HCEC 1CT (cell line): ENCODE data around the gene CSPG4.
"Not testable (repeated sequence)": the region's sequence is repeated elsewhere in the genome, so short reads cannot be mapped to it uniquely, and the experiment has no call there.

ENCODE experiments used
- DNase-seq: peaks from one replicate; pipeline ENCODE4 v3.0.0-alpha.2; 2017

CSPG4 gene

DNA sequence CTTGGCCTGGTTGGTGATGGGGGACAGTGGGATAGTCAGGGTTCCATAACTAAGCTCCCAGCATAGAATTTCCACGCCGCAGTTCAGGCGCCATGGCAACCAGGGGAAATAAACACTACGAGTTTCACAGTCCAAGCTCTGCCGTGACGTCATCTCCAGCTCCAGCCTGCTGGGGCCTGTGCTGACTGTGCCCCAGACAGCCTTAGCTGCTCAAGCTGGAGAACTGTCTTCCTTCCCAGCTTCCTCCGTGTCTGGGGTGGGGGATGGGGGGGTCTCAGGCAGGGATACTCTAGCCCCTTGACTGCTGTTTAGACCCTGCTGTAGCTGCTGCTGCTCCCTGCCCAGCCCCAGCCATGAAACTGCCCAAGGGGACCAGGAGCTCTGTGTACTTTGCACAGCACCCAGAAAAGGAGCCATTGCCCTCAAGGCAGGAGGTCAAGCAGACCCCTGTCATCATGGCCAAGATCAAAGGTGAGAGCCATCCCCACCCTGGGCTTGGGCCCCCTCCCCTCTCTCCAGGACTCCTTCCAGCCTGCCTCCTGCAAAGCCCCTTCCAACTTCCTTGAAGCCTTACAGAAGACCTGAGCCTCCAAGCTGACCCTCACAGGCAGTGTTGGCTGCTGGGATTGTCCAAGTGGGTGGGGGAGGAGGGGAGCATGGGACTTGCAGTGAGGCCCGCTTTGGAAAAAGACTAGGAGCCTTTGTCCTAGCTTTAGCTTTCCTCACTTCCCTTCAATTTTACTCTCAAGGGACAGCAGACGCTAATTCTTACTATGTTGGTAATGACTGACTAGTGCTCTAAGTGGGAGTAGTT, 11.4 kb upstream of the CSPG4 start:
- DNase-seq = peak; percentile 88

DNA sequence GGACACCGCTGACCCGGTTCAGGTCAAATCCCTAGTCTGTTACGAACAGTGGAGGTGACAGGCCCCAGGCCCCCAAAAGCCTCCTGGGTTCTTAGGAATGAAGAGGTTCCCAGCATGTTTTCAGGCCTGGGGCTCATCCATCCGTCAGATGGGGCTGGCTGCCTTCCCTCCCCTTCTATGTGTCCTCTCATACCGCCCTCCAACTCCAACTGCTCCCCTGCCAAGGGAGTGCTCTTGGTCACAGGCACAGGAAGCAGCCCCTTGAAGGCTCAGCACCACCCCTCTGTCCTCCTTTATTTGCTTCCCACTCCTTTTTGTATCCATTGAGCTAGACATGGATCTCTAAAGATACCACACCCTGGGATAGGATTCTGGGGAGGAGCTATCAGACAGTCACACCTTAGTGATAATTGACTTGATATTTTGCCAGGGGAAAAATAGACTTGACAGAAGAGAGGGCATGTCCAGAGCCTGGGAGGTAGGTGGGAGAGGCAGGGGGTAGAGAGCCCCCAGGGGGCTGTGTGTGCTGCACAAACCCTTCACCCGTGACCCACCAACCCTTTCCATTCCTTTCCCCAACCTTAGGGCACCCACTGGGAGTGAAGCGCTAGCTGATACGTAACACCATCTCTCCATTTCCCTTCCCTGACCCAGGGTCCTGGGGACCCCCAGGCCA, 10.7 kb upstream of the CSPG4 start:
- DNase-seq = no peak

DNA sequence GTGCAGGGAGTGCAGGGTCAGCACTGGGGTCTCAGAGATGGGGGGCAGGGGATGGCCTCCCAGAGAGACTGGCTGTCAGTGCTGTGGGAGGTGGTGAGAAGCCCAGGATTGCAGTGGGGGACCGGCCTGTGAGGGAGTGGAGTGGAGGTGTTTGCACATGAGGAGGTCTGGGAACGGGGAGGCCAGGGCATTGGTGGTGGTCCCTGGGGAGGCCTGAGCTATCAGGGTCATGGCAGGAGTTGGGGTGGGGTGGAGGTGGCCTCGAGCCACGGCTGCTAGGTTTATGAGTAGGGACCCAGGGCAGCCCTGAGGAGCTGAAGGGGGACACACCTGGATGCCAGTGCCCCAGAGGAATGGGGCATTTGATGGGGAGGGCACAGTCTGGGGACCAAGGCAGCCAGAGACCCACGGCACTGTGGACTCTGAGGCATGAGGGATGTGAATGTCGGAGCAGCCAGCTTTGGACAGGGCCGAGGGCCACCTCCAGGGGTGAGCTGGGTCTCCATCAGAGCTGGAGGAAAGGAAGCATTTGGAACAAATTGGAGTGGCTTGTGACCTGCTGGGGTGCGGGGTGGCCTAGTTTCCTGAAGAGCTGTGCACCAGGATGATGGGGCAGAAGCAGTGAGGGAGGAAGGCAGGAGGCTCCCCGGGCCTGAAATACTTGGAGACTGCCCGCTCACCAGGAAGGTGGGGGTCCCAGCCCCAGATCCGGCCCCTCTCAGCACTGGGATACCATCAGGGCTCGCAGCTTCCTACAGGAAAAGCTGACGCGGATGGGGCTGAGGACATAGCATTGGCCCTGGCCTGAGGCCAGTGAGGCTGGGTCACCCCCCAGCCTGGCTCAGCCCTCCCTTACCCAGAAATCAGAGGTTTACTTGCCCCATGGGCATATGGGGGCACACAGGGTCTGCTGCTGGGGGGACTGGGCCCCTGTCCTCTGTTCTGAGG, 9.5 kb upstream of the CSPG4 start:
- no peak for DNase-seq

DNA sequence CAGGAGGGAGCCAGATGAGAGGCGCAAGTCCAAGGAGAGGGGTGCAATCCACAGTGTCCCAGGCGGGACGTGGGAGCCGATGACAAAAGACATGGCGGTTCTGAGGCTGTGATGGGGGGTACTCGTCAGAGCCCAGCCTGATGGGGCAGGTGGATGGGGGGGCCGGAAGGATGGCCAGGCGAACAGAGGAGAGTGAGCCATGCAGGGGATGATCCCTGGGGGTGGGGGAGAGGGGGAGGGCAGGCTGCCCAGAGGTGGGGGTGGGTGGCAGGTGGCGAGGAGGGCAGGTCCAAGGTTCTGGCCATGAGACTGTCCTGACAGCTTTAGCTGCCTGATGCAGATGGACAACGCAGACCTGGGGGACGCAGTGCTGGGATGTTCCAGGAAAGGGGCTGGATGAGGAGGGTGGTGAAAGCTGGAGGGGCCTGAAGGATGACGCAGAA, 8.9 kb upstream of the CSPG4 start:
- no peak for DNase-seq

DNA sequence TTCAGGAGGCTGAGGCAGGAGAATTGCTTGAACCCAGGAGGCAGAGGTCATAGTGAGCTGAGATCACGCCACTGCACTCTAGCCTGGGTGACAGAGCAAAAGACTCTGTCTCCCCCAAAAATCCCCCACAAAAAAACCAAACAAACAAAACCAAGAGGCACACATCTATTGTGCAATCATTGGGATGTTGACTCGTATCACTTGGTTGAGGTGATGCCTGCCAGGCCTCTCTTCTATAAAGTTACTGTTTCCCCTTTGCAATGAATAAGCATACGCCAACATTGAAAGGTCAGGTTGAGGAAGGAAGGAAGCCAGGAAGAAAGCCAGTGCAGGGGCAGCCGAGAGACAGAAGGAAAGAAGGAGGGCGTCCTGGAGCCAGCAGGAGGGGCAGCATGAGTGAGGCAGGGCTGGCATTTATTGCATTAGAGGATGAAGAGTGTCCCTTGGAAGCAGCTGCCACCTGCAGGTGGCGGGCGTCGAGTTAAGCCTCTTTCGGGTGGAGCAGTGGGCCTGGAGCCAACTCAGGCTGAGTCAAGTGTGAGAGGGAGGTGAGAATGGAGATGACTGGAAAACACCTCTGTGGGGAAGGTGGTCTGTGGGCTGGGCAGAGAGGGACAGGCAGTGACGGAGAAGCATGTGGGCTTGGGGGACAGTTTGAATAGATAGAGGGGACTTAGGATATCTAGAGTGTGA, 8.3 kb upstream of the CSPG4 start:
- DNase-seq = no peak

DNA sequence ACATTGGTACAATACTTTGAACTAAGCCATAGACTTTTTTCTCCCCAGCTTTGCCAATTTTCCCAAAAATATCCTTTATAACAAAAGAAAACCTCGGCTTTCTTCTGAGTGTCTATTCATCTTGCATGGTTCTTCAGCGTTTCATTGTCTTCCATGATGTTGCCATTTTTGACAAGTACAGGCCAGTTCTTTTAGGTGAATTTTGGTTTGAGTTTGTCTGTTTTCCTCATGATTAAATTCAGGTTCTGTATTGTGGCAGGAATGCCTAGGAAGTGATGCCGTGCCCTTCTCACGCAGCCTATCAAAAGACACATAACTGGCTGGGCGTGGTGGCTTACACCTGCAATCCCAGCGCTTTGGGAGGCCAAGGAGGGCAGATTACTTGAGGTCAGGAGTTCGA, 7.6 kb upstream of the CSPG4 start:
- no peak for DNase-seq

DNA sequence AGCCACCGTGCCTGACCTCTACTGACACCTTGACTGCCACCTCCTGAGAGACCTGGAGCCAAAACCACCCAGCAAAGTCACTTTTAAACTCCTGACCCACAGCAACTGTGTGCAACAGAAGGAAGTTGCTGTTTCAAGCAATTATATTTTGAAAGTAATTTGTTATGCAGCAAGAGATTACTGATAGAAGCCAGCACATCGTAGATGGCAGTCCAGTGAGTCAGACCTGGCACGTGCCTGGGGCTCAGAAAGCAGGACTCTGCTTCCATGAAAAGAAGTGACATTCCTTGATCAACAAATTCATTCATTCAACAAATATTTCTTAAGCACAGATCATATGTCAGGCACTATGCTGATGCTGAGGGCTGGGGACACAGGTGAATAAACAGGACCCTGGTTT, 5.7 kb upstream of the CSPG4 start:
- peak; percentile 53 for DNase-seq

DNA sequence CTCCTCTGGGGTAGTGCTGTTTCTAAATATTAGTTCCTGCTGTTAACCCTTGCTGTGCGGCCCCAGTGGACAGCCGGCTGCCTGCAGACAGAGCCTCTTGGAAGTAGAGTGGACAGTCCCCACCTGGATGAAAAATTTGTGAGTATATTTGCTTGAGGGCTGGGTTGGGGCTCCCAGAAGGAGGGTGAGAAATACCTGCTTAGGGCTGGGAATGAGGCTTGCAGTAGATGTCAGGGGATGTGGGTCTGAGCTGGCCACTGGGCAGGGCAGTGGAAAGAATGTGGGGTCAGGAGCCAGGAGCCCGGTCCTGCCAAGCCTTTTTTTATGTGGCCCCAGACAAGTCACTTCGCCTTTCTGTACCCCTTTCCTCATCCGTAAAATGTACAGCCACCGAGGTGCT, 4.4 kb upstream of the CSPG4 start:
- DNase-seq = not testable (repeated sequence)

DNA sequence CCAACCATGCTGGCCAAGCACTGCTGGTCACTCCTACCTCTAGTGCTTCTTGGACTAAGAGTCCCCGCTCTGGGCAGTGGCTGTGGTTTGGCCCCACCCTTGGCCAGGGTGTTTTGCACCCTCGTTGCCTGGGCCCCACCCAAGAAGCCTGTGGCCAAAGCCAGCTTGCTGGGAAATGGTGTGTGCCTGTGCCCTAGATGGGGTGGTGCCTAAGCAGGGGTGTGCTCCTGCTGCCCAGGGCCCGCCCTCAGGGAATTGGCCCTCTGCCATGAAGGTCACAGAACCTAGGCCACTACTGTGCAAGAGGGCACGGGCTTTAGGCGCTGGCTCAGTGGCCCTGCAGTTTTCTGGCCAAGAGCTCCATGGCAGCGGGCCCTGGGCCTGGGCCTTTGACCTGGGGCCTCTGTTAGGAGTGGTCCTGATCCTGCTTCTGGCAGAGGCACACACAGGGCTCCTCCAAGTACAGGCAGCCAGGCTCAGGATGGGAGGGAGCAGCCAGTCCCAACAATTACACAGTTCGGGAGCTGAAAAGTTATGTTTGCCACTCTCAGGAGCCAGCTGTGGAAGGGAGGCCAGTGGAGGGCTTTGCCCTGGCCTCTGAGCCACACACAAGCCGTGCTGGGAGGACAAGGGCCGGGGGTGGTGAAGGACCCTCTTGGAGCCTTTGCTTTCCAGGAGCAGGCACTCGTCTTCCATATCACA, 3.8 kb upstream of the CSPG4 start:
- not testable (repeated sequence) for DNase-seq

DNA sequence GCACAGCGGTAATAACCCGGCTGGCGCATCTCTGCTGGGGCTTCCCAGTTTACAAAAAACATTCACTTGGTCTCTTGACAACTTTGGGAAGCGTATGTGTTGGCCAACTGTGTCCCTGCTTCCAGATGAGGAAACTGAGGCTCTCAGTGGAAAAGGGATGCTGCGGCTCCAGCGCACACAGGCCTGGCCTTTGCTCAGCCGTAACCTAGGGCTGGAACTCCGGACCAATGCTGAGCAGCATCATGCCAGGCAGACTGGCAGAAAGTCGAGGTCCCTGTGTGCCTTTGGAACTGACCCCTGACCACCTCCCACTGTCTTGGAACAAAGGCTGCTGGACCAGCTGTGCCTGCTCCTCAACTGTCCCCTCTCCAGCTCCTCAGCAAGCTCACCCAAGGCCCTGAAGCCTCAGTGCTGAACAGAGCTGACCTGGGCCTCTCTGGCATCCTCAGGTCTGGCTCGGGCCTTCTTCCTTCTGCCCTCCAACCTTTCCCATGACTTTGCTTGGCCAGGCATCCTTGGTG, 2.7 kb upstream of the CSPG4 start:
- DNase-seq = not testable (repeated sequence)

DNA sequence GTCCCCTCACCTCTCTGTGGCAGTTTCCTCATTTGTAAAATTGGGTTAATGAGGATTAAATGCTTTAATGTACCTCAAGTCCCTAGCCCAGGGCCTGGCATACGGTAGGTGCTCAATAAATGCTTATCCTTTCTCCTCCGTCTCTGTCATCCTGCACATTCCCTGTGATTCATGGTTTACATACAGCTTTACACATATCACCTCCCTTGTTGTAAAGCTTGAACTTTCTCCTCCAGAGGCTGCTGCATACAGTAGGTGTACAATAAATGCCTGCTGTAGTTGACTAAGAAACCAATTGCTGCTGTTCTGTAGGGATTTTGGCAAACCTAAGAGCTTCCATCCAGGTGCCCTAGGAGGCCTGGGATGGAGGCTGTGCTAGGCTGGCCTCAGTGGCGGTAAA, 1.5 kb upstream of the CSPG4 start:
- no peak for DNase-seq

DNA sequence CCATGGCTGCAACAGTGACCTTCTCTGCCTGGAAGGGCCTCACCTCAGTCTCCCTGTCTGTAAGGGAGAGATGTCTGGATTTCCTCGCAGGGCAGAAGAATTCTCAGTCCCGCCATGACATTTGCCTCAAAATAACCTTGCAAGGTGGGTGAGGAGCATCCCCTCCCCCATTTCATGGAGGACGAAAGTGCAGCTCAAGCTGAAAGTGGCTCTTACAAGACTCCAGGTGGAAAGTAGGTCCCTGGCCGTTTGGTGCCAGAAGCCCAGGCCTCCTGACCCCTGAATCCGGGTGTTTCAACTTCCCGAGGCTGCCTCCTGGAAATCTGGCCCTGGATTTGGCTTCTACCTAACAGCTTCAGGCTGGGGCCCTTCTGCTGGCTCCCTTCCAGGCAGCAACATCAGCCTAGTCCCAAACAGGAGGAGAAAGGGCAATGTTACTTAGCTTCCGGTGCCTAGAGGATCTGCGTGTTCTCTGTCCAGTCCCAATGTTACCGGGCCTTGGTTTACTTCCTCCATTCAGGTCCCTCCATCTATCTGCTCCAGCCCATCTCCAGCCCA, 769 bp upstream of the CSPG4 start:
- peak; percentile 19 for DNase-seq

DNA sequence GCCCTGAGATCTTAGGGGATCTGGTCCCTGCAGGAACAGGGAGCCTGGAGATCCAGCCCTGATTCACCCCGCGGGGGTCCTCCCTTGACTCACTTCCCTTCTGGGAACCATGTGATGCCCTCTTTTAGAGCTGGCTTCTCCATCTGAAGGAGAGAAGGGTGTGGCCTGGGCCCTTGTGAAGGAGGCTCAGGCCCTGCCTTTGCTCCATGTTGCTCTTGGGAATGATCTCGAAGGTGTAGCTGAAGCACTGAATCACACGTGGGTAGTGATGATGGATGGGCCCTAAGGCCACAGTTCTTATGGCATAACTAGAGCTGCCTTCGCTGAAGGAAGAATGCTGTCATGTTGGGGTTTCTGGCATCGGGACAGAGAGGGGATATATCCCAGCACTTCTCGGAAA, 1.2 kb downstream of the CSPG4 start:
- DNase-seq = peak; percentile 16

DNA sequence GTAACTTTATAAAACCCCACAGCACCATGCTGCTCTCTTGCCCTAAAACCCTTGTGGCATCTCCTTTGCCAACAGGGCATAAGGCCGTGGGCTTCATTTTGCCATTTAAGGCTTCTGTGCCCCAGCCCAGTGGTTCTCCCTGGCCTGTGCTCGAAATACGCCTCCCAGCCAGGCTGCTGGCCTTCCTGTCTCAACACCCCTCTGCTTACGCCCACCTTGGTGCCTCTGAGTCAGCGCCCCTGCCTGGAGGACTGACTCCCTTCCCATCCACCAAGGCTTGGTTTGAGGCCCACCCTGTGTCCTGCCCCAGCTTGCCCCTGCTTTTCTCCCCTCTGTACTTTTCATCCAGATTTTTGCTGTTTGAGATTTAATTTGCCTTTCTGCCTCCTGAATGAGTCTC, 1.8 kb downstream of the CSPG4 start:
- DNase-seq = not testable (repeated sequence)

DNA sequence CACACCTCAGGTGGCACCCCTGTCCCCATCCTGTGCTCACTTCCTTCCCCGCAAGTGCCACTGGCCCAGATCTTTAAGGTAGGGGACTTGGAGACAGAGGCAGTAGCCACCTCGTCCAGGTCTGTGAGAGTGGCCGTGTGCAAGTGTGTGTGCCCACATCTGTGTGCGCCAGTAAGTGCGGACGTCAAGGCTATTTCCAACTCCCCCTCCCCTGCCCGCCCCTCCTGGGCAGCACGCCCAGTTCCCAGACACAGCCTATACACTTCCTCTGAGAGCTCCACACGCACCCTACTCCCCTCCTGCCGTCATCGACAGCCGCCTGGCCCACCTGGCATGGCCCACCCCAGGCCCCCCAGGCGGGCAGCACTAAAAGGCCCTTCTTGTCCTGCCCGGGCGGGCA, 3.2 kb downstream of the CSPG4 start:
- not testable (repeated sequence) for DNase-seq

DNA sequence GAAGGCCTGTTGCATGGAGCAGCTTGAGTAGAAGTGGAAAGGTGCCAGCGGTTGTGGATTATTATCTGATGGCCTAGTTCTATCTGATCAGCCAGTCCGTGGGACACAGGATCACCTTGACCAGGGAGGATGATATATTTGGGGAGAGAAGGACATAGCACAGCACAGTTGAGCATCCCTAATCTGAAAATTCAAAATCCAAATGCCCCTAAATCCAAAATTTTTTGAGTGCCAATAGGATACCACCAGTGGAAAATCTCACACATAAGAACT, 6.0 kb downstream of the CSPG4 start:
- no peak for DNase-seq

DNA sequence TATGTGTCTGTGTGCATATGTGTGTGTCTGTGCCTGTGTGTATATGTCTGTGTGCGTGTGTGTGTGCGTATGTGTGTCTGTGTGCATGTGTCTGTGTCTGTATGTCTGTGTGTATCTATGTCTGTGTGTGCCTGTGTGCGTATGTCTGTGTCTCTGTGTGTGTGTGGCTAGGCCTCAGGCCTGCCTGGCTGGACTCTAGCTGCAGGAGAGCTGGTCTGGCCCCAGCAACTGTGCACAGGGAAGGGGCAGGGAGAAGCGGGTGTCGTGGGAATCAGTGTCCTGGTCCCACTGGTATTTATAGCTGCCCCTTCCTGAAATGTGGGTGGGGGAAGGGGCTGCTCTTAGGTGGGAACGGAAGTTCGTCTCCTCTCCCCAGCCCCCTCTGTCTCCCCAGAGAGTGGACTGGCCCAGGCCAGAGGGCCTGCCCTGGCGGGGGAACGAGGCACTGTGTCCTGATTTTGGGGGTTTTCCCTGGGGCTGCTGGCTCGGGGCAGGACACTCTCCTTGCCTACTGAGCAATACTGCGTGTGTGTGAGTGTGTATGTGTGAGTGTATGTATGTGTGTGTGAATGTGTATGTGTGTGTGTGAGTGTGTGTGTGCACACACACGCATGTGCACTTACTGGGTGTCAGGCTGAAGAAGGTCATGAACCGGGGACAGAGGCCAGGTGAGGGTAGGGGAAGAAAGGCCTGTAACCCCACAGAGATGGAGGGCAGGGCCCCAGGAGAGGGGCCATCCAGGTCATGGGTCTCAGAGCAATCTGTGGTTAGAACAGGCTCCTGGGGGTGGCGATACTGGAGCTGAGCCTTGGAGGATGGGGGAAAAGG, 6.6 kb downstream of the CSPG4 start:
- DNase-seq = no peak

DNA sequence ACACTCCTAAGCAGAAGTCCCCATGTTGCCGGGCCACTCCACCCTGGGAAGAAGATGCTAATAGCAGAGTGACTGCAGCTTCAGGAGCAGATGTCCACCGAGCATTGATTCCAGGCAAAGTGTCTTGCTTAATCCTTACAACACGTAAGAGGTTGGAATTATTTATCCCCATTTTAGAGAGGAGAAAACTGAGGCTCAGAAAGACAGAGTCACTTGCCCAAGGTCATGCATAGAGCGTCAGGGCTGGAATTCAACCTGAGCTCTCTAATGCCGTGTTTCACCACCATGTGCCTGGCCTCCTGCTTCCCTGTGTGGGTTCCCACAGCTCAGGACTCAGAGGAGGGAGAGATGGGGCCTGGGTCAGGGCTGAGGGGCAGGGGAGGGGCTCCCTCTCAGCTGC, 7.3 kb downstream of the CSPG4 start:
- DNase-seq = not testable (repeated sequence)

DNA sequence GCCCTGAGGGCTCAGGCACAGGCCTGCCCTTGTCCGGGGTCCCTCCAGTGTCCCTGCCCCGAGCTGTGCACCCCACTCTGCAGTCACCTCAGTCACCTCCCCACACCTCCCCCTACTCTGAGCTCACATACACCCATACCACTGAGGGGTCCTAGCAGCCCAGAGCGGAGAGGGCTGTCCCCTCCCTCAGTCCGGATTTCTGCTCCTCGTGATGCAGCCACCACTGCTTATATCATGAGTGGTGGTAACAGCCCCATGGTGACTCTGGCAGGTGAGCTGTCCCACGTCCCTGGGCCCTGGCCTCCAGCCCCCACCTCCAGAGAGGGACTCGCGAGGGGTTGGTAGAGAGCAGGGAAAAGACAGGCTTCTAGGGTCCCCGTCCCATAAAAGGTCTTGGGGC, 8.0 kb downstream of the CSPG4 start:
- no peak for DNase-seq

DNA sequence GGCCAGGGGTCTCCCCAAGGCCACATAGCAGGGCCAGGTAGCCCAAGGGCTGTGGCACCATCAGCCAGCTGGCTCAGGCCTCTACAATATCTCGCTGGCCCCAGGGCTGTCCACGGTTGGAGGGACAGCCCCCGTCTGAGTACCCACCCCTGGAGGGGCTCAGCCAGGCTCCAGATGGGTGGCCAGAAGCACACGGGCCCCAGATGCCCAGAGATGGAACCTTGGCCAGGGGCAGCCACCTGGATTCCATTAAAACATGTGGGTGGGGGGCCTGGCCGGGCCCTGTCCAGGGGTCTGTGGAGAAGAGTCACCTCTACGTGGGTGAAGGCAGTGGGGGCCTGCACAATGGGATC, 8.4 kb downstream of the CSPG4 start:
- DNase-seq = no peak
